A673 (cell line): ENCODE results near the gene ADGRG3.

Experiments
- CTCF ChIP-seq: fragments of 300-800, 200-600 bp; sonication (generic); conservative IDR thresholded peaks from 2 replicates; pipeline ENCODE4 v1.5.1; 2017; ENCODE audit warnings: low read depth, mild to moderate bottlenecking, antibody characterized with exemption, low read length, moderate library complexity, mixed read lengths
- EZH2 ChIP-seq: fragments of 200-600 bp; sonication (generic); IDR thresholded peaks from 2 replicates; pipeline ENCODE4 v1.6.1; 2017; ENCODE audit warnings: borderline replicate concordance, low read depth, mild to moderate bottlenecking, mixed read lengths, antibody characterized with exemption, low read length; ENCODE audit not compliant: poor library complexity, severe bottlenecking

GRCh38 chr16:57728336-57729181 is 60.5 kb downstream of the ADGRG3 start:
- TF ChIP-seq CTCF: no peak
- TF ChIP-seq EZH2: no peak
